Sciatic nerve (tissue), 2 donors: Measurements from ENCODE around the gene EHMT1. TPM values are rescaled to one million over a fixed set of nuclear protein-coding genes. Genes with fewer than 3 reads are reported as not detected.

ENCODE experiments used
- ATAC-seq: fragments of 200-7000 bp; cut with Tn5 transposase; one replicate; pipeline ENCODE4 v1.9.1; 2020; ENCODE audit warnings: mild to moderate bottlenecking, moderate library complexity
- DNase-seq: peaks from one replicate; pipeline ENCODE4 v3.0.0-alpha.2; 2020; ENCODE audit warnings: low spot score
- intact Hi-C: fragments of 100-400 bp; cut with DNase I; formaldehyde crosslinking; loops from one replicate; pipeline ENCODE4 v1.14.2; 2022
- total RNA-seq: library from RNA; stranded (reverse); fragmentation: NEBNext Ultra II Directional; extraction: Animal tissue kit (Norgen Biotek cat#: 25700); gene quantifications from one replicate; pipeline ENCODE4 v1.2.1, GENCODE V29; 2021
- donor health status: DM: no; HTN: no; CAD: no.
- donor health status: DM: no; HTN: no; CAD: no.

The EHMT1 gene
- total RNA-seq, 1 donor from 2014 or later = 104 TPM

- ATAC-seq (peak; percentile 90), DNase-seq (peak; percentile 74)
- intact Hi-C loops = no loop called here
These were observed 47.1 kb downstream of the EHMT1 start for GRCh38 chr9:137665697-137666512.

DNA sequence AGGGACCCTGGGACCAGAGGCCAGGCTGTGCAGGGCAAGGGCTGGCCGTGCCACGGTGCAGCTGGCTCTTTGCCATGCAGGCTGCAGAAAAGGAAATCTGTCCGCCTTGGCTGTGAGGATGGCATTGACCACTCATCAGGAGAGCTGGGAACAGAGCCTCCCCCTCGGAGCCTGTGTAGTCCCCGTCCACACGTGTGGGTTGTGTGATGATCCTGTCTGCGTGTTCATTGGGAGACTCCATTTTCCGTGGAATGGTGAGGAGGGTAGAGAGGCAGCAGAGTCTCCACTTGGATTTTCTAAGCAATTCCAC lies 47.7 kb downstream of the EHMT1 start:
- DNase-seq (no peak), ATAC-seq (peak; percentile 11)
- intact Hi-C loops = no loop called here

DNA sequence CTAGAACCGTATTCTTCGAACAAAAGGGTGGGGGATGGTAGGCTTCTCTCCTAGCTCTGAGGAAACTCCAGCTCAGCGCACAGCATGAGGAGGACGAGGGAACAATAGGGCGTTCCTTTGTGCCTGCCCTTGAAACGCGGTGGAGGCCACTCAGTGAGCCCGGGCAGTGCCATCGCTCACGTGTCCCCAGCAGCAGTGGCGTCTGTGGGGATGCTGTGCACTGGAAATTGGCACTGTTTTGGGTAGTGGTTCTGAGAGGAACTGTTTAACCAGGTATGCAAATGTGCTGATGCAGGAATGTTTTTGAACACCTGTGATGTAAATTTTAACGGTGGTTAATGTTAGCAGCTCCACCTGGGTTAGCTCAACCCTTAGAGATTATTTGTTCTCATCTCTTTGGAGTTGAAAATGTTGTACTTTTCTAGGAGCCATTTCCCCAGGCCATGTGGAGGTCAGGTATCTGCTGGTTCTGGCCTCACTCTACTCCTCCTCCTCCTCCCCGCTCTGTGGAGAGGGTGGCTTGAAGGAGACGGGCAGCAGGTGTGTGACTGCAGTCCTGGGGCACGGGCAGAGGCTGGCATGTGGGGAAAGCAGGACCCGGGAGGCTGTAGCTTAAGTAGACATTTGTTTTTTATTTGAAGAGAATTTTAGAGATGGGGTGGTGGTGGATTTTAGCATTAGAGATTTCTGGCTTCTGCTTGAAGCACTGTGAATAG lies 48.3 kb downstream of the EHMT1 start:
- DNase-seq (no peak), ATAC-seq (peak; percentile 13)
- intact Hi-C loops = no loop called here

DNA sequence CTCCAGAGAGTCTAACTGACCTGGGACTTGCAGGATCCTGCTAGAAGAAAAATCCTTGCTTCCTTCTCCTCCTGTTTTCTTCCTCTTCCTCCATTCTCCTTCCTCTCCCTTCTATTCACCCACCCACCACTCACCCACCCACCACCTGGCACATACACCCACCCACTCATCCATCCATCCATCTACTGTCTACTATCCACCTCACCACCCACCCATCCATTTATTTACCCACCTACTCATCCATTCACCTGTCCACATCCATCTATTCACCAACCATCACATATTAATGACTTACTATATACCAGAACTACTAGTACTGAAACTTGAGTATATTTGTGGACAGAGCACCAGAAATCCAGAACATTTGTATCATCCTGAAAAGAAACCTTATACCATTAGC lies 49.4 kb downstream of the EHMT1 start:
- DNase-seq (no peak), ATAC-seq (no peak)
- intact Hi-C loops = no loop called here

DNA sequence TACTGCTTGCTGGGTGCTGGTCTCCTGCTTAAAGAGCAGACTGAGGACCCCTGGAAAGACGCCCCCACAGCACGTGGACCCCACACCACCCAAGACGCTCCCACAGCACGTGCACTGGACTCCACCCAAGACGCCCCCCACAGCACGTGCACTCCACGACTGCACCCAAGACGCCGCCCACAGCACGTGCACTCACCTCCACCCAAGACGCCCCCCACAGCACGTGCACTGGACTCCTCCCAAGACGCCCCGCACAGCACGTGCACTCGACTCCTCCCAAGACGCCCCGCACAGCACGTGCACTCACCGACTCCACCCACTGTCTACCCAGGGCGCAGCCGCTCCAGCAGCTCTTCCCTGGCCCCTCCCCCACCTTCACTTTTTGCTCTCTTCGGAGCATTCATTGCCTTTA lies 50.5 kb downstream of the EHMT1 start:
- intact Hi-C loops = no loop called here
- DNase-seq = no peak
- peak; percentile 26 for ATAC-seq

GRCh38 chr9:137670391-137671195 lies 51.8 kb downstream of the EHMT1 start:
- DNase-seq (no peak), ATAC-seq (peak; percentile 50)
- intact Hi-C loops = no loop called here

GRCh38 chr9:137671196-137671538 lies 52.4 kb downstream of the EHMT1 start:
- intact Hi-C loops = no loop called here
- DNase-seq (no peak), ATAC-seq (no peak)

DNA sequence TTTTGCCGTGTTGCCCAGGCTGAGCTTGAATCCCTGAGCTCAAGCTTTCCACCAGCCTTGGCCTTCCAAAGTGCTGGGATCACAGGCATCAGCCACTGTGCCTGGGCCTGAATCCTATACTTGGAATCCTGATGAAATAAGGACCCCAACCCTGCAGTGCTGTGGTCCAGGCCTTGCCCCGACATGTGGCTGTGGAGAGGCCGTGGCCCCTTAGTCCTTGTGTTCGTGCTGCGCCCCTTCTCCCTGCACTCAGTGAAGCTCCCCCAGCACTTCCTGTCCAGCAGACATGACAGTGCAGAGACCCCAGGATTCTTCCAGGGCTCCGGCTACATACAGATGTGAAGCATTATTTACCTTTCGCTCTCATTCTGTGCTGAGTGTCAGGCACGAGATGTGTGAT lies 52.9 kb downstream of the EHMT1 start:
- intact Hi-C loops = no loop called here
- no peak for ATAC-seq
- no peak for DNase-seq

DNA sequence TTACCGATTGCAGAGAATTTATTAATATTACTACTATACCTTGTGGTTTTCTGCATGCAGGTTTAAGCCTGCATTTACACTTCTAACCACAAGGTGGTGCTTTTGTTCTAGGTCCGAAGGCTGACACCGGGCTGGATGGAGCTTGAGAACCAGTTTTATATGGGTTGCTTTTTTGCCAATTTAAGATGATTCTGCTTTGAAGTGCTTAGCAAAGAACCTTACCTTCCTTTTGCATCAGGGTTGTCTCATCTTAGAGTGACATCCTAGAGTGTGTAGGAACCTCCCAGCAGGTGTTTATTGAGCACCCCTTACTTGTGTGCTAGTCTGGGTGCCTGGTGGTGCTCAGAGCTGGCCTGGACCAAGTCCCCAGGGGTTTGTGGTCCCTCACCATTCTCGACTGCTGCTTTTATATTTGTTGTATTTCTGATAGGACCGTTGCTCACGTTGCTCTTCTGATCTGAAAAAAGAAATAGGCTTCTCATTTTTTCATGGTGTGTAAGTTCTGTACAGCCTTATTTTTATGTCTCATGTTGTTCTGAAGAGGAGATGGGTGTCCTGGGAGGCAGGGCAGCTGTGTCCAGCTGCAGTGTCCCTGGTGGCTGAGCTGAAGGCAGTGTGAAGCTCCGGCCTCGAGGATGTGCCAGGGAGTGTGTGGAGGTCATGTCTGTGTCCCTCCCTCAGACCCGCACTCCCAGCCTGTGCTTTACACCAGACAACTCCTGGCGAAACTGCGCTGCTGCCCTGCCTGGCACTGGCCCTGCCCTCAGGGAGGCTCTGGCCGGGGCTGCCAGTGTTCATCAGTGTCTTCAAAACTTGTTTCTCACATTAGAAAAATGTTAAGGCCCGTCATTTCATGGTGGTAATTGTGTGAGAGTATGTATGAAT lies 54.3 kb downstream of the EHMT1 start:
- peak; percentile 83 for ATAC-seq
- intact Hi-C loops = no loop called here

GRCh38 chr9:137673886-137674285 lies 55.1 kb downstream of the EHMT1 start:
- DNase-seq (no peak), ATAC-seq (no peak)
- intact Hi-C loops = no loop called here

More for the DNA sequence above, 54.3 kb downstream of the EHMT1 start:
- DNase-seq = no peak

GRCh38 chr9:137674307-137674975 lies 55.6 kb downstream of the EHMT1 start:
- ATAC-seq (no peak), DNase-seq (no peak)
- intact Hi-C loops = no loop called here

- ATAC-seq = no peak
- no peak for DNase-seq
- intact Hi-C loops = no loop called here
These were observed 56.1 kb downstream of the EHMT1 start for GRCh38 chr9:137674976-137675320.

DNA sequence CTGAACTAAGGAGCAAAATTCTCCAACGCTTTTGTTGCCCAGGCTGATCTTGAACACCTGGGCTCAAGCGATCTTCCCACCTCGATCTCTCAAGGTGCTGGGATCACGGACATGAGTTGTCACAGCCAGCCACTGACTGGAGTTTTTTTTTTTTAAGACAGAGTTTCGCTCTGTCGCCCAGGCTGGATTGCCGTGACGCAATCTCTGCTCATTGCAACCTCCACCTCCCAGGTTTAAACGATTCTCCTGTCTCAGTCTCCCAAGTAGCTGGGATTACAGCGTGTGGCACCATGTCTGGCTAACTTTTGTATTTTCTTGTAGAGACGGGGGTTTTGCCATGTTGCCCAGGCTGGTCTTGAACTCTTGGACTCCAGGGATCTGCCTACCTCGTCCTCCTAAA lies 58.2 kb downstream of the EHMT1 start:
- no peak for DNase-seq
- ATAC-seq = no peak
- intact Hi-C loops = no loop called here

- intact Hi-C loops = no loop called here
- DNase-seq = no peak
- no peak for ATAC-seq
These were observed 59.4 kb downstream of the EHMT1 start for GRCh38 chr9:137678202-137678601.

- no peak for DNase-seq
- no peak for ATAC-seq
- intact Hi-C loops = no loop called here
These were observed 60.4 kb downstream of the EHMT1 start for GRCh38 chr9:137679249-137679648.

DNA sequence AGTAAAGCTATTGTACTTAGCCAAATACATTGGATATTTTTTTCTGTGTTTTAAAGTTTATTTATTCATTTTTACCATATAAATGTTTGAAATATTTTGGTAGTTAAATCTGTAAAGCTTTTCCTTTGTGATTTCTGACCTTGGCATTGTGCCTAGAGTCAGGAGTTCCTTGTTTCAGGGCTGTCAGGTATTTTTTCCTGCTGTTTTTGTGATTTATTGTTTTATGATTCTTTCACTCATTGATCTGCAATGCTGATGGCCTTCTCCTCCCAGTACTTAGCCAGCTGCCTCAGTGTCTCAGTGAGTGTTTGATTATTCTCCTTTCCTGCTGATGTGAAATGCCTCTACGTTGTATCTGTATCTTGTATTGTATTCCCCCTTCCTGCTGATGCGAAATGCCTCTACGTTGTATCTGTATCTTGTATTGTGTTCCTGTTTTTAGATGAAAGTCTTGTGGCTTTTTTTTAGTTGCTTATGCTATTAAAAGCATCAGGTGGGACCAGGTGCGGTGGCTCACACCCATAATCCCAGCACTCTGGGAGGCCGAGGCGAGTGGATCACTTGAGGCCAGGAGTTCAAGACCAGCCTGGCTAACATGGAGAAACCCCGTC lies 61.0 kb downstream of the EHMT1 start:
- intact Hi-C loops = no loop called here
- no peak for ATAC-seq
- DNase-seq = no peak

GRCh38 chr9:137680444-137681358 lies 61.9 kb downstream of the EHMT1 start:
- intact Hi-C loops = no loop called here
- no peak for DNase-seq
- ATAC-seq = no peak
